ENCODE measurements around the gene FBXO36.
"Not testable (repeated sequence)": the region's sequence is repeated elsewhere in the genome, so short reads cannot be mapped to it uniquely, and the experiment has no call there.

Gene FBXO36, protein sequence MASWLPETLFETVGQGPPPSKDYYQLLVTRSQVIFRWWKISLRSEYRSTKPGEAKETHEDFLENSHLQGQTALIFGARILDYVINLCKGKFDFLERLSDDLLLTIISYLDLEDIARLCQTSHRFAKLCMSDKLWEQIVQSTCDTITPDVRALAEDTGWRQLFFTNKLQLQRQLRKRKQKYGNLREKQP

DNA sequence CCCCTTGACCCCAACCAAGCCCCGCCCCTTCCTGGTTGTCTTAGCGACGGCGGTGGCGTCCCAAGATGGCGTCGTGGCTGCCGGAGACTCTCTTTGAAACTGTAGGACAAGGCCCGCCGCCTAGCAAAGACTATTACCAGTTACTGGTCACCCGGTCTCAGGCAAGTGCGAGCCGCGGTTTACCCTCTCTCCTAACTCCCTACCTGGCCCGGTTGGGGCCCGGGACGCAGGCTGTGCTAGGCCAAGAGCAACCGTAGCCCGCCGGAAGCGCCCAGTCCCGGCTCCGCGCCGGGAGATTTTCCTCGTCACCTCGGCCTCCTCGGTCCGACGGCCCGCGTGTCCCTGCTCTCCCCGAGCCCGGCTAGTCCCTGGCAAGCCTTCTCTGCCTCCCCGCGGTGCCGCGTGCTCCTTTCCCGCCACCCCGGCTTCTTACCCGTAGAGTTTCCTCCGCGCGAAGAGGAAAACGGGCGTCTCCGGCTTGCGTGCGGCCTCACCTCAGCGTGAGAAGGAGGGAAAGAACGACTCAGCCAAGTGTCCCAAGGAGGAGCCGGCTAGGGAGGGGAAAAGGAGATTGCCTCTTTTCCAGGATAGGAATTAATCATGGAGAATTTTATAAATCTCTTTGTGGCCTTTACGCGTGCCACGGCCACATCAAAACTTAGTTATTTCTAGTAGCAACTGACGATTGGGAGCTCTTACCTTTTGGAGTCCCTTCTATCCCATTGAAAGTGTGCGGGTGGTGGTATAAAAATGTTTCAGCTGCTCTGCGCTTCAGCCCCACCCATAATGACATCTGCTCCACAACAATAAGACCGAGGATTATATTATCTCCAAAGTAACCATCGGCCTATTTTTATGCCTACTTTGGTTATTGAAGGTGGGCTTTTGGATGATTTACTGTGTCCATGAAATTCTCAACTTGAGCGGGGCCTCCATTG lies at the start of gene FBXO36:
Gene FBXO36 (plus strand): TSS at position 55 of the 938 bp plus-strand sequence. CDS start 11 bp downstream, at position 66.
- peak; percentile 44 for DNase-seq (ENCODE audit: low read depth)

DNA sequence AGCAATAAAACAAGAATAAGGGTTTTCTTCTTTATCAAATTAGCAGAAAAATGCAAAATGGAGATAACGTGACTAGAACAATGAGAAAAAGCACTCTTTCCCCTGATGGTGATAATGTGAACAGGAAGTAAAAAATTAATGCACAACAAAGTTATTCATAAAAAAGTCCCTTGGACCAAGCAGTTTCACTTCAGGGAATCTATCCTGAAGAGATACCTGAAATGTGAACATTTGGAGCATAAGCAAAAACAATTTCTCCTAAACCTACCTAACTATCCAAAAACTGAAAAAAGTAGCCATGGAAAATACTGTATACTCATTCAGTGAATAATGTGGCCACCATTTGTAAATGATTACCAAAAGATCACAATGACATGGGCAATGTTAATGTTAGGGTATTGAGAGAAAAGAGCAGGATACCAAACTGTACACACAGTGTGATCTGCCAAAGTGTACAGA lies 49.2 kb upstream of the FBXO36 start:
- DNase-seq (ENCODE audit: low read depth), result no peak

DNA sequence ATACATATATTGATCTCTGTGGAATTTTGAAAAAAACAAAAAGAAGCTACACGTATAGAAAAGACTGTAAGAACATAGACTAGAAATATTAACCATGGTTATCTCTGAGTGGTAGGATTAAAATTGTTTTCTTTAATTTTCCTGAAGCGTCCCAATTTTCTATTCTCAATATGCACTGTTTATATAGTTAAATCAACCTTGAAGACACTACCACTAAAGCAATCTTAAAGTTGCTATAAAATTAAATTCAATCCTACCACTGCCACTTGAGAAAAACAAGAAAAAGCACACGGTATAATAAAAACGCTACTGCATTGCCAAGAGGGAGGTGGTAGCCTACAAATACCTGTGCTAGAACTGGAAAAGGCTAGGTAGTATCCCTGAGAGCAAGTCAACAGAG lies 47.7 kb upstream of the FBXO36 start:
- DNase-seq (ENCODE audit: low read depth), result no peak

DNA sequence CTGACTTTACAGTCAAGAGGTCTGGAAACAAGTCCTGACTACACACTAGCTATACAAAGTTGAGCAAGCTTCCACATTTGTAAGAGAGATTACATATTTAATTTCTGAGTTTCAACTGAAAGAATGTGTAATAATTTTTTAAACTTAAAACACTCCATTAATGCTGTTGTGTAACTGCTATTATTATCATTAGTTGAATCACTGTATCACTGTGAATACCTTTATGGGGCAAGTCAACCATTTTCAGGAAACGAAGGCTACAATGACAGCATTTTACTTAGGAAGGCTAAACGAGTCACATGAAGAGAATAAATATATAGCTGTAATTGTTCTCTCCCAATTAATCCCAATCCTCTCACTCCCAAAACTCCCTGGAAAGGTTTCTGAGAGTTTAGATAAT lies 46.8 kb upstream of the FBXO36 start:
- no peak for DNase-seq (ENCODE audit: low read depth)

DNA sequence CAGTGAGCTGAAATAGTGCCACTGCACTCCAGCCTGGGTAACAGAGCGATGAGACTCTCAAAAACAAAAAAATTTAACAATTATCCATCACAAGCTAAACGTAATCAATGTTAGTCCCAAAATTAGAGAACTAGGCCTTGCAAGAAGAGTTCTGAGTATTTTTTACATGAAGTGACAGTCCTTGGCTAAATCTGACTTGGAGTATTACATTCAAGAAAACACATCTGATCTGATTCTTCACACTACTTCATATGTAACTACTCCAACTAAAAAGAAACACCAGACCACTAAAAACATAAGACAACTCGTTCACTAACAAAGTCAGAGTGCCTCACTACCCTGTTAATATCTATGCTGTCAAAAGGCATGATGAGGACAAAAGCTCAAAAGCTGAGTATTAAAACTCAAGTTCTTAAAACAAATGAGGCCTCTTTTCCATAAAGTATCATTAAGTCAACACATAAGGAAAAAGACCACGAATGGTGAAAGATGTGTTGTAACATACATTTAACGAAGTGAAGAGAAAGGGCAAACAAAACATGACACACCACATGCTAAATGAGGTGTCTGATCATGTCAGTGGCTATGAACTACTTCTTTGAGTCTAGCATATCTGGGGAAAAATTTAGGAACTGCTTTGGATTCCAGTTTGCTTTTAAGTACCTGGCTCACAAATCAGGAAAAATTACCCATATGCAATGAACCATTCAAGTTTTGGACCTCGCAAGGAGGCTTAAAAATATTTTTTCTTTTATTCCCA lies 42.9 kb upstream of the FBXO36 start:
- no peak for DNase-seq (ENCODE audit: low read depth)

DNA sequence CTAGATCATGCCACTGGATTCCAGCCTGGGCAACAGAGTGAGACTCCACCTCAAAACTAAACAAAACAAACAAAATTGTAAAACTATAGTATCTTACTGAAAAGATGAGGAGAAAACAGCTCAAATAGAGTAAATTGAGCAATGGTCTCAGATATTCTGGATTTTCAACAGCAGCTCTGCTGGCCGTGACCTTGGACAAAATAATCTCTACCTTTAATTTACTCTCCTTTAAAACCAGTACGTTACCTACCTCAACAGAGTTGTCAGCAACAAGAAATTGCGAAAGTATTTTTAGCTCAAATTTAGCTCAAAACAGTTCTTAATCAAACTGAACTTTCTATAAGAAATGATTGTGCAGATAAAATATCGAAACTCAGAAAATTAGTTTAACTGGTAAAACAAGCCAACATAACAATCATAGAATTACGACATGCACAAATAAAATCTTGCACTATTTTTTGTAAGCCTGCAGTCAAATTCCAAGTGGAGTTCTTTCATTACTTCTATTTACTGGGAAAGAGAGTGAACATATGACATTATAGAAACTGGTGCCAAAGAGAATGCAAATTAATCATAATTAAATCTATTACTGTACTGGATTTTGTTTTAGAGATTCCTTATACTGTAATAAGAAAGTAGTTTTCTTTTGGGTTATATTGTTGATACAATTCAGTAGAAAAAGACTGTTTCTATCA lies 41.3 kb upstream of the FBXO36 start:
- DNase-seq (ENCODE audit: low read depth), result no peak

DNA sequence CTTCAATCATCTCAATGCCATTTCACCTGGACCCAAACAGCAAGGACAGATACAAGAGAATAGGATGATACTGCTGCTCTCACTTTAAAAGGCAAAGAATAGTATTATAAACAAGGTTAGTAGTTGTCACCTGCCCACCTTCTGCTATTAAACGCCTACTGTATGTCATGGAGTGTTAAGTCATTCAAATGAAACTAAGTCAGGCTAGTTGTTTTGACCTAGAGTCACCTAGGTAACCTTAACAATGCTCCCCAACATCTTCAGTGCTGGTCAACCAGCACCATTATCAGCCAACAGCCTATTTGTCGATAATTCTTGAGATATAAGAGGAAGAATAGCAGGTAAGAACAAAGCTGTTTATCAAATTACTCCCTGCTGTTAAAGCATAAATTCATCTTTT lies 39.7 kb upstream of the FBXO36 start:
- DNase-seq (ENCODE audit: low read depth), result no peak

DNA sequence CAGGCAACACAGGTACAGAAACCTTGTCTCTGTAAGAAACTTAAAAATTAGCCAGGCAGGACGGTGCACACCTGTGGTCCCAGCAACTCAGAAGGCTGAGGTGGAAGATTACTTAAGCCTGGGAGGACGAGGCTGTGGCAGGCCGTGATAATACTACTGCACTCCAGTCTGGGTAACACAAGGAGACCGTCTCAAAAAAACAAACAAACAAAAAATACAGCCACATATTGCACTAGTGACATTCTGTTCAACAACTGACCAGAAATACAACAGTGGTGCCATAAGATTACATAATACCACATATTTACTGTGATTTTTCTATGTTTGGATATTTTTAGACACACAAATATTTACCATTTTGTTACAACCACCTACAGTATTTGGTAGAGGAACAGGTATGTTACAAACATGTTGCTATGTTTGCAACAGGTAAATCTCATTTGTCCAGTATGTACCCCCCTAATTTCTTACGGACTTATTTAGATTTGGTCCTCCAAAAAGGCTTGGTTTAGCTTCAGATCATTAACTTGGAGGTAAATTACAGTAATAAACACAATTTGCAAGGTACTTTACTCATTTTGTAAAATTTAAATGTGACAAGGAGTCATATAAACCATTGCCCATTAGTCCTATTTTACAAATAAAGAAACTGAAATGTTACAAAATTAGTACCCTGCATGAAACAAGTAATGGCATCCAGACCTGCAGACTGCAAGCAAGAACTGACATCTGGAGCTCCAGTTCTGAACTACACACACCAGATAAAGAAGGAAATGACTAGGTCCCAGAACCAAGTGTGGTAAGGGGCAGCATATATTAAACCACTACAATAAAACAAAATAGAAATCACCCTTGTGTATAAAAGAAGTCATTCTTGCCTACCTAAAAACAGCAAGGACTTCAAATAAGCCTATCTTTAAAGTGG lies 37.3 kb upstream of the FBXO36 start:
- DNase-seq (ENCODE audit: low read depth), result no peak

DNA sequence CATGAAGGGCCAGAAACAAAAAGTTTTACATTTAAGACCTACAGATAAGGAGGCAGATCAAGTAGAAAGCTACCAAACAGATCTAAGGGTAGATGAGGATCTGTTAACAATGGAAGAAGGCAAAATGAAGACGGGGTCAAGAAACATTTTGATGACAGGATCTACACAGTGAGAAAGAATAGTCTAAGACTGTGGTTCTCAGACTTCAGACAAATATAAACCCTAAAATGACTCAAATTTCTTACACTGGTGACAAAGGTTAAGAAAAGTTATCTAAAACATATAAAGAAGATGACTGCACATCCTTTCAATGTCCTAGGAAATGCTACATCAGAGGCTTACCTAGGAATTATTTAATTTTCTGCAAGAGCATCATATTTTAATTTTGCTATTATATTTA lies 34.9 kb upstream of the FBXO36 start:
- DNase-seq (ENCODE audit: low read depth), result no peak

DNA sequence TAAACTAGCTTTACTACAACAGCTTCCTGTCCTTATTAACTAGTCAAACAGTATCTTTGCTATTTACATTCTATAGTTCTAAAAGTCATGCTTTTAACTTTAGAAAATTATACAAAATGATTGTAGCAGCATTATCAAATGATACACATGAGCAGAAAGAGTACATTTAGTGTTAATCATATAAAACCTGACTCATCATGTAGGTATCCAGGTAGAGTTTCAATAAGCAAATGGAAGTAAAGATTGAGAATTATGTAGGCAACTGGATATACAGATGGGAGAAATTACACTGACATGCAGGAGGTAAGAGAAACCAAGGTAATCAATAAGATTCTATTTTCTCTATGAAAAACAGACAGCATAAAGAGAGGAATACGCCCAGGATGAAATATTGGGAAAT lies 34.3 kb upstream of the FBXO36 start:
- no peak for DNase-seq (ENCODE audit: low read depth)

DNA sequence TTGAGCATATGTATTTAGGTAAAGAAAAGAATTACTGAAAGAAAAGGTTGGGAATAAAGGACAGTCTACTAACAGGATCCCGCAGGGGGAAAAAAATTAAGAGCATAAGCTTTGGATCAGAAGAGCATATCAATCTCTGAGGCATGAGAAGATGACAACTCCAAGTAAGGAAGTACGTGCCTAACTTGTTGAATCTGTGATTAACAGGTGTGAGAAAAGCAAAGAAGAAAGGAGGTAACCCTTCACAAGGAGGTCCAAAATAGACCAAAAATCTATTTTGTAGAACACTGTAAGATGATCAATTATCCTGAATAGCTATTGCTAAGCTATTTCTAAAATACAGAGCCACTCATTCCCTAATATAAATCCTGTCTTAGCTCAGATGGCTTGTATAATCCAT lies 33.3 kb upstream of the FBXO36 start:
- no peak for DNase-seq (ENCODE audit: low read depth)

DNA sequence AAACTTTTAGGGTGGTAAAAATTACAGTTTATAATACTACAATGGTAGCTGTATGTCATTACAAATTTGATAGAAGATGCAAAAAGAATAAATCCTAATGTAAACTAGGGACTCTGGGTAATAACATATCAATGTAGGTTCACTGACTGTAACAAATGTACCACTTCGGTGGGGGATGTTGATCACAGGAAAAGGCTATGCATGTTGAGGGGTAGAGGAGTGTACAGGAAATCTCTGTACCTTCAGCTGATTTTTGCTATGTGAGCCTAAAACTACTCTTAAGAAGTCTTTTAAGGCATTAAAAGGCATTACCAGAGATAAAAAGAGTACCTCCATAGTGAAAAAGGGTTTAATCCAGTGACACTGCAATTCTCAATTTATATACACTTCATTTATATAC lies 25.4 kb upstream of the FBXO36 start:
- no peak for DNase-seq (ENCODE audit: low read depth)

DNA sequence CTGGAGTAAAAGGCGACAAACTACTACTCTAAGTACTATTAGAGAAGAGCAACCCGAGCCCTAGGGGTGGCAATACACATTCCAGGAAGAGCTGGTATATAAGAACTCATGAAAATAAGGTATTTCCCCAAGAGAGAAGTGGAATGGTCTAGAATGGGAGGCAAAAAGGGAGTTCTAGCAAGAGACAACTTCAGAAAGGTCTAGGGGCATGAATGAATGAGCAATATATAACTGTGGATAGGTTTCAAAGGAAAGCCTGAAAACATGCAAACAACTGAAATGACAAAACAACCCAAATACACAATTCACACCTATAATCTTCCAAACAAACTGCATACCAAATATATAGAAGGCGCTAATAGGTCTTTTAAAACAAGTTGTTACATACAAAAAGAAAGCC lies 22.7 kb upstream of the FBXO36 start:
- no peak for DNase-seq (ENCODE audit: low read depth)

DNA sequence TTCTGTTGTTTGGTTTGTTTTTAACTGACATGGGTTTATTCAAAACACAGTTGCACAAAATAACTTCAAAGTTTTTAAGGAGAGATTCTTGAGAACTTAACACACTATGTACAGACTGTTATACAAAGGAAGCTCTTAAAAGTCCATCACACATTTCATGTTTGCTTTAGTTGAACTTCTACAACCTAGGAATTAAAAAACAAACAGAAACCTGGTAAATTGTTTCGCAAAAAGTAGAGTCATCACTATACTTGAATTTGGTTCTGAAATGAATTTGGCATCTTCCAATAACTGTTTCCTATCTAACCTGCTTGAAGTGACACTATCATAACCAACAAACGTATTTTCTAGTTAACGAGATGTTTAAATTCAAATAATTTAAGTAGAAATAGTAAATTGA lies 22.3 kb upstream of the FBXO36 start:
- DNase-seq (ENCODE audit: low read depth), result no peak

DNA sequence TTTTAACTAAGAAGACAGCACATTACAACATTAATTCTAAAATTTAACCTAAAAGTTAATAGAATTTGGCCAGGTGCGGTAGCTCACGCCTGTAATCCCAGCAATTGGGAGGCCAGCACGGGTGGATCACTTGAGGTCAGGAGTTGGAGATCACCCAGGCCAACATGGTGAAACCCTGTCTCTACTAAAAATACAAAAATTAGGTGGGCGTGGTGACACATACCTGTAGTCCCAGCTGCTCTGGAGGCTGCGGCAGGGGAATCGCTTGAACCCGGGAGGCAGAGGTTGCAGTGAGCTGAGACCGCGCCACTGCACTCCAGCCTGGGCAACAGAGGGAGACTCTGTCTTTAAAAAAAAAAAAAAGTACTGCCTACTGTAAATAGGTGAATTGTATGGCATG lies 21.8 kb upstream of the FBXO36 start:
- not testable (repeated sequence) for DNase-seq (ENCODE audit: low read depth)

DNA sequence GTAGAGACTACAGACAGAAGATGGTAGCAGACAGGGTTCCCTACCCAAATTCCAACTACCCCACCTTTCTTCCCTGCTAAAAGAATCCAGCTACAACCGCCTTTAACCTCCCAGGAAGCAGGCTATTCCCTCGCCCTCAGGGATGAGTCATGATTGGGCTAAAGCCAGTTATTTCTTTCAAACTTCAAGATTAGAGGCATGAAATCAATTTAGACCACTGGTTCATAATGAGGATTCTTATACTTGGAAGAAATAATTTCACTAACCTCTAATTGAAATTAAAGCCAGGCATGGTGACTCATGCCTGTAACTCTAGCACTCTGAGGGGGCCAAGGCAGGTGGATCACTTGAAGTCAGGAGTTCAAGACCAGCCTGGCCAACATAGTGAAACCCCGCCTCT lies 20.5 kb upstream of the FBXO36 start:
- DNase-seq (ENCODE audit: low read depth), result peak; percentile 65

DNA sequence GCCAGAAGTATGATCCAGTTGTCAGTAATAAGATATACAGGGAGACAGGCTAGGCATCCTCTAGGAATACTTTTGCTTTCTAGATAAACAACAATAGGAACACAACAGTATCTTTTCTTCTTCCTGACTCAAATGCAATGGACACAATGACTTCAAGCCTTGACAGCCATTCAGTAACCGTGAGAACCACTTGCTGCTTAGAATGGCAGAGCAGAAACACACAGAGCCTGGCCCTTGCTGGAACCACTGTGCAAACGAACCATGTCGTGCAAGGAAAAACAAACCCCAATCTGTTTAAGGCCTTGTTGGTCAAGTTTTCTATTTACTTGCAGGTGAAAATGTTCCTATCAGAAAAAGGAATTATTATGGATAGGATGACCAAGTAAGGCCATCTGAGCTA lies 19.3 kb upstream of the FBXO36 start:
- no peak for DNase-seq (ENCODE audit: low read depth)

DNA sequence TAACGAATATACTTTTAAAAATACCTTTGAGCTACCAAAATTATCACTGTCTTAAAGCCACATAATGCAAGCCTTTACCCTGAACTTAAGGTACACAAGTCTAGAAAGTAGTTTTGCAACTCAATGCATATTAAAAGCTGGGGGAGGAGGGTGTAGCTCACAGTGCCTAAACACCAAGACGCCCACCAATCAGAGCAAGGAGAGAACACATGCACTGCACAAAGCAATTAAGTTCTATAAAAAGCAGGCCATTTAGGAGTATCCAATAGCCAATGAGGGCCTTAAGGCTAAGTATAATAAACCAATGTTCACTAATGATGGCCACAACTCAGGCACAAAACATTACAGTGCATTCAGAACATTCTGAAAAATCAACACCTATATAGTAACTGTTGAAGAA lies 16.7 kb upstream of the FBXO36 start:
- DNase-seq (ENCODE audit: low read depth), result no peak

DNA sequence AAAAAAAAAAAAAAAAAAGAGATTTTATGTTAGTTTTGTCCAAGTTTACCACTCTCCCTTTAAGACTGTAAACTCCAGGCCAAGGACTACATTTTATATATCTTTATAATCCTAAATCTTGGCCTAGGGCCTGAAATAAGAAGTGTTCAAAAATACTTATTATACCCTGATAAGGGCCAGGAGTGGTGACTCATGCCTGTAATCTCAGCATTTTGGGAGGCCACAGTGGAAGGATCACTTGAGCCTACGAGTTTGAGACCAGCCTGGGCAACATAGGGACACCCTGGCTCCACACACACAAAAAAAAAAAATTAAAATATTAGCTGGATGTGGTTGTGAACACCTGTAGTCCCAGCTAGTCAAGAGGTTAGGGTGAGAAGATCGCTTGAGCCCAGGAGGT lies 13.2 kb upstream of the FBXO36 start:
- peak; percentile 31 for DNase-seq (ENCODE audit: low read depth)

DNA sequence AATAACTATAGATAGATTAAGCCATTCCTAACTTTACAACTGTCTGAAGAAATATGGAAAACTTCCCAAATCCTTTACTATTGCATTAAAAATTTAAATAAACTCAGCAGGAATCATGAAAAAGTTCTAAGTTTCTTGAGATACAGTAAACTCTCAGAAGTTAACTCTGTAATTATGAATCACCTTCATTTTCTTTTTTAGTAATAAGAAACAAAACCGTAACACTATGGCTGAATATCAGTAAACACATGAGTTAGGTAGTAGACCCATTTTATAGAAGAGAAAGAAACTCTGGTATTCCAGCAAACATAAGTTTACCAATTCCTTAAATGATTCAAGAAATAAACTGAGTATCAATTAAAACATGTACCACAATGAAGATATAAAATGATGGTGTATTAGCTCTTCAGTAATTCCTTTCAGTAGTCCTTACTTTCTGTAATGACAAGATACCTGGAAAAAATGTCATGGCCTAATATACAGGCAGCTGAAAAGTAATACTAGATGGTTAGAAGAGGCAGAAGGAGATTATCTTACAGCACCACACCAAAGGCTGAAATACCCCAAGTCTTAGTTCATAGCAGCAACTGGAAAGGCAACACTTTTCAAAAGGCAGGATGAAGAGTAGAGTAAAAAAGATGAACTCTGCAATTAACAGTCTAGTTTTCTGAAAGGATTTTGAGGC lies 12.0 kb upstream of the FBXO36 start:
- no peak for DNase-seq (ENCODE audit: low read depth)

Measured in amniotic epithelial cell (primary cell).